GM23338 (cell line): ENCODE data around the gene PLIN5. TPM values are rescaled to one million over a fixed set of nuclear protein-coding genes. Genes with fewer than 3 reads are reported as not detected.

ENCODE experiments used
- ATAC-seq: fragments of 200-7000 bp; cut with Tn5 transposase; 3 replicates; pipeline ENCODE4 v1.9.1; 2020
- DNase-seq: peaks from one replicate; pipeline ENCODE4 v3.0.0-alpha.2; 2015; ENCODE audit warnings: low spot score
- H2AFZ ChIP-seq: fragments of 200-600 bp; sonication (generic); 2 replicates; pipeline ENCODE4 v1.8.0; 2016; ENCODE audit warnings: antibody characterized with exemption, mild to moderate bottlenecking, moderate library complexity
- H3F3A ChIP-seq: fragments of 200-600 bp; sonication (generic); replicated peaks from 2 replicates; pipeline ENCODE4 v1.8.0; 2017; ENCODE audit warnings: antibody characterized with exemption, mixed run types, low read depth
- H3K27ac ChIP-seq: fragments of 200-600 bp; sonication (generic); 2 replicates; pipeline ENCODE4 v1.6.1; 2016; ENCODE audit warnings: low read depth
- H3K27me3 ChIP-seq: fragments of 200-600 bp; sonication (generic); 2 replicates; pipeline ENCODE4 v1.8.0; 2016; ENCODE audit warnings: mild to moderate bottlenecking, mixed run types, moderate library complexity; ENCODE audit not compliant: insufficient read depth
- H3K36me3 ChIP-seq: fragments of 200-600 bp; sonication (generic); 2 replicates; pipeline ENCODE4 v1.8.0; 2016; ENCODE audit warnings: mild to moderate bottlenecking; ENCODE audit not compliant: insufficient read depth
- H3K4me1 ChIP-seq: fragments of 200-600 bp; sonication (generic); 2 replicates; pipeline ENCODE4 v1.8.0; 2016; ENCODE audit warnings: mild to moderate bottlenecking, moderate library complexity; ENCODE audit not compliant: insufficient read depth
- H3K4me2 ChIP-seq: fragments of 200-600 bp; sonication (generic); 2 replicates; pipeline ENCODE4 v1.7.1; 2017; ENCODE audit warnings: mixed run types
- H3K4me3 ChIP-seq: fragments of 200-600 bp; sonication (generic); 2 replicates; pipeline ENCODE4 v1.6.1; 2016; ENCODE audit warnings: mixed run types
- H3K79me2 ChIP-seq: fragments of 200-600 bp; sonication (generic); replicated peaks from 2 replicates; pipeline ENCODE4 v1.8.0; 2017; ENCODE audit warnings: mild to moderate bottlenecking; ENCODE audit not compliant: insufficient read depth
- H3K9me2 ChIP-seq: fragments of 200-600 bp; sonication (generic); 2 replicates; pipeline ENCODE4 v1.8.0; 2017; ENCODE audit not compliant: insufficient read depth
- H4K20me1 ChIP-seq: fragments of 200-600 bp; sonication (generic); replicated peaks from 2 replicates; pipeline ENCODE4 v1.8.0; 2017; ENCODE audit warnings: mild to moderate bottlenecking; ENCODE audit not compliant: insufficient read depth
- H3K27ac Mint-ChIP-seq: 2 replicates; pipeline ENCODE4 v1.8.0; 2020; ENCODE audit warnings: inconsistent platforms, mild to moderate bottlenecking, moderate library complexity, mixed read lengths
- H3K27me3 Mint-ChIP-seq: 3 replicates; pipeline ENCODE4 v1.8.0; 2022; ENCODE audit warnings: low read depth, mild to moderate bottlenecking, moderate library complexity, mixed read lengths, inconsistent platforms; ENCODE audit not compliant: insufficient read depth, poor library complexity
- H3K36me3 Mint-ChIP-seq: 3 replicates; pipeline ENCODE4 v1.8.0; 2021; ENCODE audit warnings: low read depth, mild to moderate bottlenecking, inconsistent platforms, moderate library complexity, mixed read lengths
- H3K4me1 Mint-ChIP-seq: 3 replicates; pipeline ENCODE4 v1.8.0; 2020; ENCODE audit warnings: mild to moderate bottlenecking, inconsistent platforms, mixed read lengths
- H3K4me3 Mint-ChIP-seq: 3 replicates; pipeline ENCODE4 v1.8.0; 2021; ENCODE audit warnings: moderate library complexity, mild to moderate bottlenecking, inconsistent platforms, mixed read lengths
- H3K9me3 Mint-ChIP-seq: 3 replicates; pipeline ENCODE4 v1.8.0; 2020; ENCODE audit warnings: moderate library complexity, mild to moderate bottlenecking, inconsistent platforms, mixed read lengths
- CREB1 ChIP-seq: fragments of 250-450 bp; sonication (Bioruptor Pico); IDR thresholded peaks from 2 replicates; pipeline ENCODE4 v1.5.0; 2020; ENCODE audit warnings: low read depth, mild to moderate bottlenecking, moderate library complexity
- EZH2 ChIP-seq: fragments of 200-600 bp; sonication (generic); IDR thresholded peaks from one replicate; pipeline ENCODE4 v1.8.0; 2017; ENCODE audit warnings: antibody characterized with exemption, mild to moderate bottlenecking, low read depth; ENCODE audit not compliant: unreplicated experiment
- EZH2phosphoT487 ChIP-seq: fragments of 200-600 bp; sonication (generic); IDR thresholded peaks from one replicate; pipeline ENCODE4 v1.8.1; 2018; ENCODE audit warnings: antibody characterized with exemption; ENCODE audit not compliant: unreplicated experiment
- NANOG ChIP-seq: IDR thresholded peaks from 2 replicates; pipeline ENCODE4 v1.6.1; 2016; ENCODE audit warnings: antibody characterized with exemption, borderline replicate concordance
- POLR2AphosphoS5 ChIP-seq: IDR thresholded peaks from 2 replicates; pipeline ENCODE4 v1.6.1; 2016; ENCODE audit warnings: antibody characterized with exemption, low read depth
- STAT1 ChIP-seq: IDR thresholded peaks from one replicate; pipeline ENCODE4 v1.6.1; 2016; ENCODE audit warnings: antibody characterized with exemption; ENCODE audit not compliant: unreplicated experiment
- ZNF114 ChIP-seq: fragments of 250-450 bp; sonication (Bioruptor Pico); IDR thresholded peaks from 2 replicates; pipeline ENCODE4 v1.5.0; 2020; ENCODE audit warnings: mild to moderate bottlenecking, moderate library complexity
- ZNF331 ChIP-seq: fragments of 250-450 bp; sonication (Bioruptor Pico); IDR thresholded peaks from 2 replicates; pipeline ENCODE4 v1.5.0; 2020; ENCODE audit warnings: low read depth, mild to moderate bottlenecking, moderate library complexity
- polyA plus RNA-seq: library from polyadenylated mRNA; unstranded; fragments of >200 nt; fragmentation: Nextera tagmentation; extraction: Ambion mirVana; gene quantifications from 2 replicates; pipeline ENCODE4 v1.2.1, GENCODE V29; 2016
- total RNA-seq: library from RNA; depleted of rRNA; stranded (reverse); fragments of >200 nt; shearing (Covaris generic); gene quantifications from 2 replicates; pipeline ENCODE4 v1.2.3, GENCODE V29; 2014
- TF ChIP-seq, protein P1 (sequence below), 2 experiments: fragments of 200-600 bp in 1 of 2; sonication (generic) in 1 of 2; conservative IDR thresholded peaks; 2 replicates each; pipeline versions ENCODE4 v1.5.1 to v1.6.1; 2016 to 2017; ENCODE audit warnings: antibody characterized with exemption in 2 of 2, low read depth in 2 of 2, mild to moderate bottlenecking in 2 of 2, moderate library complexity in 1 of 2
- TF ChIP-seq, protein P2 (sequence below): IDR thresholded peaks from one replicate; pipeline ENCODE4 v1.6.1; 2018; ENCODE audit warnings: antibody characterized with exemption; ENCODE audit not compliant: unreplicated experiment
- TF ChIP-seq, protein P3 (sequence below): fragments of 250-450 bp; sonication (Bioruptor Pico); IDR thresholded peaks from 2 replicates; pipeline ENCODE4 v1.5.0; 2020; ENCODE audit warnings: mild to moderate bottlenecking, moderate library complexity

Gene PLIN5
- total and polyA plus RNA-seq, 2 experiments from 2014 or later, result 1.9 to 3.5 TPM

DNA sequence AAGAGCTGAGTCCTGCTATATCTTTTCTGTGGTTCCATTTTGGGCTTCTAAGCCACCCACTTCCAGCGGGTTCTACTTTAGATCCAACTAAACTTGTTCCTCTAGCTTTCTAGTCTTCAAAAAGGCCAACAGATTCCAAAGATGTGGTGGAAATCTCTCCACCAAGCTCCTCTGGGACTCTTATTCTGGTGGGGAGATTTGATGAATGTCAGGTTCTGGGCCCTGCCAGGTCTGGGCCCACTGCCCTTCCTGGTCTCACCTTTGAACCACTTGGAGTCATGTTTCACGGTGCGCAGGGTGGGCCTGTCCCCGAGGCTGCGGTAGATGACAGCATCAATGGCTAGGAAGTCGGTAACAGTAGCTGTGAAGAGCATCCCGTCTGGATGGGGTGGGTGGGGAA, 19.7 kb upstream of the PLIN5 start (continued):
- TF ChIP-seq, protein P1, sequence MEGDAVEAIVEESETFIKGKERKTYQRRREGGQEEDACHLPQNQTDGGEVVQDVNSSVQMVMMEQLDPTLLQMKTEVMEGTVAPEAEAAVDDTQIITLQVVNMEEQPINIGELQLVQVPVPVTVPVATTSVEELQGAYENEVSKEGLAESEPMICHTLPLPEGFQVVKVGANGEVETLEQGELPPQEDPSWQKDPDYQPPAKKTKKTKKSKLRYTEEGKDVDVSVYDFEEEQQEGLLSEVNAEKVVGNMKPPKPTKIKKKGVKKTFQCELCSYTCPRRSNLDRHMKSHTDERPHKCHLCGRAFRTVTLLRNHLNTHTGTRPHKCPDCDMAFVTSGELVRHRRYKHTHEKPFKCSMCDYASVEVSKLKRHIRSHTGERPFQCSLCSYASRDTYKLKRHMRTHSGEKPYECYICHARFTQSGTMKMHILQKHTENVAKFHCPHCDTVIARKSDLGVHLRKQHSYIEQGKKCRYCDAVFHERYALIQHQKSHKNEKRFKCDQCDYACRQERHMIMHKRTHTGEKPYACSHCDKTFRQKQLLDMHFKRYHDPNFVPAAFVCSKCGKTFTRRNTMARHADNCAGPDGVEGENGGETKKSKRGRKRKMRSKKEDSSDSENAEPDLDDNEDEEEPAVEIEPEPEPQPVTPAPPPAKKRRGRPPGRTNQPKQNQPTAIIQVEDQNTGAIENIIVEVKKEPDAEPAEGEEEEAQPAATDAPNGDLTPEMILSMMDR (conservative IDR thresholded peaks at IDR 0.05; ENCODE audit: low read depth in 2 of 2), result no peak
- TF ChIP-seq STAT1 (no peak), CREB1 (CRISPR knock-in tag) (no peak), EZH2 (no peak), EZH2phosphoT487 (no peak), NANOG (no peak), POLR2AphosphoS5 (no peak)

DNA sequence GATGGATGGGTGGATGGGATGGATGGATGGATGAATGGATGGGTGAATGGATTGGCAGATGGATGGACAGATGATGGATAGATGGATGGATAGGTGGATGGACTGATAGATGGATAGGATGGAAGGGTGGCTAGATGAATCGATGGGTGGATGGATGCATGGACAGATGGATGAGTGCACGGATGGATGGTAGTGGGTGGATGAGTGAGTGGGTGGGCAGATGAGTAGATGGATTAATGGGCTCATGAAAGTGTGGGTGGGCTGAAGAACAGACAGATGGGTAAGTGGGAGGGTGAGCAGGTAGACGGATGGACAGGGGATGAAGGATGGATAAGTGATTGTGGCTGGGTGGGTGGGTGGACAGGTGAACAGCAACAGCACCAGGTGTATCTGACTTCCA, 18.8 kb upstream of the PLIN5 start:
- peaks cover 53% of the 10 kb centered on the region for H3K36me3 Mint-ChIP-seq
- DNase-seq (no peak), ATAC-seq (no peak)
- H3K4me1 ChIP-seq, result no peaks in the 10 kb centered on the region; the same call in 1 of the 2 replicates
- peaks cover 4% of the 10 kb centered on the region for H3K36me3 ChIP-seq
- no peaks in the 10 kb centered on the region for H3K9me3 Mint-ChIP-seq
- H3K9me2 ChIP-seq, result no peaks in the 10 kb centered on the region
- H3K4me1 Mint-ChIP-seq, result peaks cover 7% of the 10 kb centered on the region; the same call in 2 of the 3 replicates
- H3K27ac Mint-ChIP-seq, result no peak overlapping the region
- no peaks in the 10 kb centered on the region for H3K27me3 ChIP-seq
- no peak overlapping the region for H3K4me3 ChIP-seq
- peaks cover 9% of the 10 kb centered on the region; the same call in 1 of the 2 replicates for H3F3A ChIP-seq
- H3K27me3 Mint-ChIP-seq, result peaks cover 25% of the 10 kb centered on the region
- H3K4me3 Mint-ChIP-seq, result no peak overlapping the region
- no peak overlapping the region for H2AFZ ChIP-seq
- H3K27ac ChIP-seq, result no peak overlapping the region
- H4K20me1 ChIP-seq, result peaks cover 11% of the 10 kb centered on the region
- no peaks in the 10 kb centered on the region for H3K79me2 ChIP-seq
- no peak overlapping the region for H3K4me2 ChIP-seq
- TF ChIP-seq CREB1 (CRISPR knock-in tag) (no peak), ZNF114 (CRISPR knock-in tag) (no peak), EZH2 (no peak), STAT1 (no peak), POLR2AphosphoS5 (no peak), ZNF331 (CRISPR knock-in tag) (no peak), EZH2phosphoT487 (no peak)
- TF ChIP-seq, protein P2, sequence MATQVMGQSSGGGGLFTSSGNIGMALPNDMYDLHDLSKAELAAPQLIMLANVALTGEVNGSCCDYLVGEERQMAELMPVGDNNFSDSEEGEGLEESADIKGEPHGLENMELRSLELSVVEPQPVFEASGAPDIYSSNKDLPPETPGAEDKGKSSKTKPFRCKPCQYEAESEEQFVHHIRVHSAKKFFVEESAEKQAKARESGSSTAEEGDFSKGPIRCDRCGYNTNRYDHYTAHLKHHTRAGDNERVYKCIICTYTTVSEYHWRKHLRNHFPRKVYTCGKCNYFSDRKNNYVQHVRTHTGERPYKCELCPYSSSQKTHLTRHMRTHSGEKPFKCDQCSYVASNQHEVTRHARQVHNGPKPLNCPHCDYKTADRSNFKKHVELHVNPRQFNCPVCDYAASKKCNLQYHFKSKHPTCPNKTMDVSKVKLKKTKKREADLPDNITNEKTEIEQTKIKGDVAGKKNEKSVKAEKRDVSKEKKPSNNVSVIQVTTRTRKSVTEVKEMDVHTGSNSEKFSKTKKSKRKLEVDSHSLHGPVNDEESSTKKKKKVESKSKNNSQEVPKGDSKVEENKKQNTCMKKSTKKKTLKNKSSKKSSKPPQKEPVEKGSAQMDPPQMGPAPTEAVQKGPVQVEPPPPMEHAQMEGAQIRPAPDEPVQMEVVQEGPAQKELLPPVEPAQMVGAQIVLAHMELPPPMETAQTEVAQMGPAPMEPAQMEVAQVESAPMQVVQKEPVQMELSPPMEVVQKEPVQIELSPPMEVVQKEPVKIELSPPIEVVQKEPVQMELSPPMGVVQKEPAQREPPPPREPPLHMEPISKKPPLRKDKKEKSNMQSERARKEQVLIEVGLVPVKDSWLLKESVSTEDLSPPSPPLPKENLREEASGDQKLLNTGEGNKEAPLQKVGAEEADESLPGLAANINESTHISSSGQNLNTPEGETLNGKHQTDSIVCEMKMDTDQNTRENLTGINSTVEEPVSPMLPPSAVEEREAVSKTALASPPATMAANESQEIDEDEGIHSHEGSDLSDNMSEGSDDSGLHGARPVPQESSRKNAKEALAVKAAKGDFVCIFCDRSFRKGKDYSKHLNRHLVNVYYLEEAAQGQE, result no peak
- TF ChIP-seq, protein P1 (conservative IDR thresholded peaks at IDR 0.05; ENCODE audit: low read depth in 2 of 2), result no peak
- TF ChIP-seq, protein P3, sequence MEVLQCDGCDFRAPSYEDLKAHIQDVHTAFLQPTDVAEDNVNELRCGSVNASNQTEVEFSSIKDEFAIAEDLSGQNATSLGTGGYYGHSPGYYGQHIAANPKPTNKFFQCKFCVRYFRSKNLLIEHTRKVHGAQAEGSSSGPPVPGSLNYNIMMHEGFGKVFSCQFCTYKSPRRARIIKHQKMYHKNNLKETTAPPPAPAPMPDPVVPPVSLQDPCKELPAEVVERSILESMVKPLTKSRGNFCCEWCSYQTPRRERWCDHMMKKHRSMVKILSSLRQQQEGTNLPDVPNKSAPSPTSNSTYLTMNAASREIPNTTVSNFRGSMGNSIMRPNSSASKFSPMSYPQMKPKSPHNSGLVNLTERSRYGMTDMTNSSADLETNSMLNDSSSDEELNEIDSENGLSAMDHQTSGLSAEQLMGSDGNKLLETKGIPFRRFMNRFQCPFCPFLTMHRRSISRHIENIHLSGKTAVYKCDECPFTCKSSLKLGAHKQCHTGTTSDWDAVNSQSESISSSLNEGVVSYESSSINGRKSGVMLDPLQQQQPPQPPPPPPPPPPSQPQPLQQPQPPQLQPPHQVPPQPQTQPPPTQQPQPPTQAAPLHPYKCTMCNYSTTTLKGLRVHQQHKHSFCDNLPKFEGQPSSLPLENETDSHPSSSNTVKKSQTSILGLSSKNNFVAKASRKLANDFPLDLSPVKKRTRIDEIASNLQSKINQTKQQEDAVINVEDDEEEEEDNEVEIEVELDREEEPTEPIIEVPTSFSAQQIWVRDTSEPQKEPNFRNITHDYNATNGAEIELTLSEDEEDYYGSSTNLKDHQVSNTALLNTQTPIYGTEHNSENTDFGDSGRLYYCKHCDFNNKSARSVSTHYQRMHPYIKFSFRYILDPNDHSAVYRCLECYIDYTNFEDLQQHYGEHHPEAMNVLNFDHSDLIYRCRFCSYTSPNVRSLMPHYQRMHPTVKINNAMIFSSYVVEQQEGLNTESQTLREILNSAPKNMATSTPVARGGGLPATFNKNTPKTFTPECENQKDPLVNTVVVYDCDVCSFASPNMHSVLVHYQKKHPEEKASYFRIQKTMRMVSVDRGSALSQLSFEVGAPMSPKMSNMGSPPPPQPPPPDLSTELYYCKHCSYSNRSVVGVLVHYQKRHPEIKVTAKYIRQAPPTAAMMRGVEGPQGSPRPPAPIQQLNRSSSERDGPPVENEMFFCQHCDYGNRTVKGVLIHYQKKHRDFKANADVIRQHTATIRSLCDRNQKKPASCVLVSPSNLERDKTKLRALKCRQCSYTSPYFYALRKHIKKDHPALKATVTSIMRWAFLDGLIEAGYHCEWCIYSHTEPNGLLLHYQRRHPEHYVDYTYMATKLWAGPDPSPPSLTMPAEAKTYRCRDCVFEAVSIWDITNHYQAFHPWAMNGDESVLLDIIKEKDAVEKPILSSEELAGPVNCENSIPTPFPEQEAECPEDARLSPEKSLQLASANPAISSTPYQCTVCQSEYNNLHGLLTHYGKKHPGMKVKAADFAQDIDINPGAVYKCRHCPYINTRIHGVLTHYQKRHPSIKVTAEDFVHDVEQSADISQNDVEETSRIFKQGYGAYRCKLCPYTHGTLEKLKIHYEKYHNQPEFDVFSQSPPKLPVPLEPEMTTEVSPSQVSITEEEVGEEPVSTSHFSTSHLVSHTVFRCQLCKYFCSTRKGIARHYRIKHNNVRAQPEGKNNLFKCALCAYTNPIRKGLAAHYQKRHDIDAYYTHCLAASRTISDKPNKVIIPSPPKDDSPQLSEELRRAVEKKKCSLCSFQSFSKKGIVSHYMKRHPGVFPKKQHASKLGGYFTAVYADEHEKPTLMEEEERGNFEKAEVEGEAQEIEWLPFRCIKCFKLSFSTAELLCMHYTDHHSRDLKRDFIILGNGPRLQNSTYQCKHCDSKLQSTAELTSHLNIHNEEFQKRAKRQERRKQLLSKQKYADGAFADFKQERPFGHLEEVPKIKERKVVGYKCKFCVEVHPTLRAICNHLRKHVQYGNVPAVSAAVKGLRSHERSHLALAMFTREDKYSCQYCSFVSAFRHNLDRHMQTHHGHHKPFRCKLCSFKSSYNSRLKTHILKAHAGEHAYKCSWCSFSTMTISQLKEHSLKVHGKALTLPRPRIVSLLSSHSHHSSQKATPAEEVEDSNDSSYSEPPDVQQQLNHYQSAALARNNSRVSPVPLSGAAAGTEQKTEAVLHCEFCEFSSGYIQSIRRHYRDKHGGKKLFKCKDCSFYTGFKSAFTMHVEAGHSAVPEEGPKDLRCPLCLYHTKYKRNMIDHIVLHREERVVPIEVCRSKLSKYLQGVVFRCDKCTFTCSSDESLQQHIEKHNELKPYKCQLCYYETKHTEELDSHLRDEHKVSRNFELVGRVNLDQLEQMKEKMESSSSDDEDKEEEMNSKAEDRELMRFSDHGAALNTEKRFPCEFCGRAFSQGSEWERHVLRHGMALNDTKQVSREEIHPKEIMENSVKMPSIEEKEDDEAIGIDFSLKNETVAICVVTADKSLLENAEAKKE (CRISPR knock-in tag), result no peak
